ENCODE measurements around the gene WDR90.

Gene WDR90

GRCh38 chr16:692356-693108 is 43.4 kb downstream of the WDR90 start:
- no peak for FAIRE-seq

- FAIRE-seq: no peak
These were observed 44.2 kb downstream of the WDR90 start for GRCh38 chr16:693364-693763.

GRCh38 chr16:693766-694165 is 44.6 kb downstream of the WDR90 start:
- no peak for FAIRE-seq

GRCh38 chr16:694187-694862 is 45.2 kb downstream of the WDR90 start:
- no peak for FAIRE-seq

- FAIRE-seq: no peak
These were observed 45.7 kb downstream of the WDR90 start for GRCh38 chr16:694863-695354.

GRCh38 chr16:695355-696089 is 46.4 kb downstream of the WDR90 start:
- no peak for FAIRE-seq

- FAIRE-seq: no peak
These were observed 49.9 kb downstream of the WDR90 start for GRCh38 chr16:698911-699671.

GRCh38 chr16:700684-701584 is 51.8 kb downstream of the WDR90 start:
- no peak for FAIRE-seq

- FAIRE-seq: no peak
These were observed 53.2 kb downstream of the WDR90 start for GRCh38 chr16:702341-702740.

- FAIRE-seq: no peak
These were observed 54.2 kb downstream of the WDR90 start for GRCh38 chr16:703406-703805.

- FAIRE-seq: no peak
These were observed 54.9 kb downstream of the WDR90 start for GRCh38 chr16:704047-704446.

- FAIRE-seq: no peak
These were observed 55.6 kb downstream of the WDR90 start for GRCh38 chr16:704552-705380.

- no peak for FAIRE-seq
These were observed 56.4 kb downstream of the WDR90 start, which contains the start of gene FBXL16 for GRCh38 chr16:705431-706188. Gene FBXL16, minus strand, starts transcription at chr16:705801. Its CDS starts 8,396 bp downstream, at chr16:697405.

- FAIRE-seq: no peak
These were observed 57.3 kb downstream of the WDR90 start for GRCh38 chr16:706189-707061.

- no peak for FAIRE-seq
These were observed 57.9 kb downstream of the WDR90 start for GRCh38 chr16:707062-707538.

GRCh38 chr16:708019-708418 is 58.9 kb downstream of the WDR90 start:
- FAIRE-seq: no peak

- FAIRE-seq: no peak
These were observed 59.8 kb downstream of the WDR90 start for GRCh38 chr16:708959-709358.
